ENCODE measurements around the gene CREB3L4. TPM values are rescaled to one million over a fixed set of nuclear protein-coding genes. Genes with fewer than 3 reads are reported as not detected.
A peak's percentile ranks its signal among the peaks of the same experiment; 100 is the strongest.

The CREB3L4 gene
- total RNA-seq, 1 experiment from 2014 or later = 12.6 TPM

GRCh38 chr1:153936011-153936802 is 31.5 kb upstream of the CREB3L4 start:
- DNase-seq (ENCODE audit: extremely low read depth, low read depth) = no peak

- DNase-seq (ENCODE audit: extremely low read depth, low read depth) = no peak
Observed at GRCh38 chr1:153937331-153937730, 30.4 kb upstream of the CREB3L4 start.

GRCh38 chr1:153938996-153939395 is 28.7 kb upstream of the CREB3L4 start:
- DNase-seq (ENCODE audit: extremely low read depth, low read depth) = no peak

GRCh38 chr1:153939476-153939875 is 28.2 kb upstream of the CREB3L4 start:
- DNase-seq (ENCODE audit: extremely low read depth, low read depth) = no peak

GRCh38 chr1:153940756-153941155 is 26.9 kb upstream of the CREB3L4 start:
- no peak for DNase-seq (ENCODE audit: extremely low read depth, low read depth)

DNA sequence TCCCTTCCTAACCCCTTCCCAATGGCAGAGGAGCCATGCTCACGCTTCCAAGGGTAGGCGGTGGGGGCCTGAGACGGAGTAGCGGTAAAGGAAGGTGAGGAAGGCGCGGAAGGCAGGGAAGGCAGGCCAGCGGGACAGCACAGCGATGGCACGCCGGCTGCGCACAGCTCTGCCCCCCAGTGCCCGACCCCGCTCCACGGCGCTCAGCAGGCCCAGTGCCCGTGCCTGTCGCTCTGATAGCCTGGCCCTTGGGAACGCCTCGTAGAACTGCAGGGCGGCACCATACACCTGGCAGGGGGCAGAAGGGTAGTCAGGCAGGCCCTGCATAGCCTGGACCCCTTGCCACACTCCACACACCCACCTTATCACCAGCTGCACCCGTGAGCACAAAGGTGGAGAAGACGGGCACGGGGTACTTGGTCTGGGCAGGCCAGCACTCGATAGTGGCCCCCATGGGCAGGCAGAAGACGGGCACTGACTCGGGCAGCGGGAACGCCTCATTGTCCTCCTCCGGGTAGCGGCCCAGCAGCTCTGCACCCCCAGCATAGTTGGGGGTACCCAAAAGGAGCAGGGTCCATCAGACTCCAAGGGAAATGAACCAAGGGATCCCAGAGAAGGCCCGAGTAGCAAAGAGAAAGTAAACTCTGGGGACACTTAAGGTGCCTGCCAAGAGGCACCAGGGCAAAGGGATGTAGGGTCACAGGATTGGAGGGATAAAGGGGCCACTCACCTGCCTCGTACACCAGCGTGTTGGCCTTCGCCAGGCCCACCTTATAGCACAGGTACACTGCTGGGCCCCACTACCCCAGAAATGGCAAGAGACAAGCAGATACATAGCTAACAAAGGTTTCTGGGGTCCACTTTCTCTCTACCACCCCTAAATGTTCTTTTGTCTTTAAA is 25.6 kb upstream of the CREB3L4 start:
- DNase-seq (ENCODE audit: extremely low read depth, low read depth) = no peak

- DNase-seq (ENCODE audit: extremely low read depth, low read depth) = no peak
Observed at GRCh38 chr1:153942766-153943549, 24.7 kb upstream of the CREB3L4 start.

- DNase-seq (ENCODE audit: extremely low read depth, low read depth) = no peak
Observed at GRCh38 chr1:153944005-153944826, 23.5 kb upstream of the CREB3L4 start.

GRCh38 chr1:153944827-153945117 is 22.9 kb upstream of the CREB3L4 start:
- no peak for DNase-seq (ENCODE audit: extremely low read depth, low read depth)

DNA sequence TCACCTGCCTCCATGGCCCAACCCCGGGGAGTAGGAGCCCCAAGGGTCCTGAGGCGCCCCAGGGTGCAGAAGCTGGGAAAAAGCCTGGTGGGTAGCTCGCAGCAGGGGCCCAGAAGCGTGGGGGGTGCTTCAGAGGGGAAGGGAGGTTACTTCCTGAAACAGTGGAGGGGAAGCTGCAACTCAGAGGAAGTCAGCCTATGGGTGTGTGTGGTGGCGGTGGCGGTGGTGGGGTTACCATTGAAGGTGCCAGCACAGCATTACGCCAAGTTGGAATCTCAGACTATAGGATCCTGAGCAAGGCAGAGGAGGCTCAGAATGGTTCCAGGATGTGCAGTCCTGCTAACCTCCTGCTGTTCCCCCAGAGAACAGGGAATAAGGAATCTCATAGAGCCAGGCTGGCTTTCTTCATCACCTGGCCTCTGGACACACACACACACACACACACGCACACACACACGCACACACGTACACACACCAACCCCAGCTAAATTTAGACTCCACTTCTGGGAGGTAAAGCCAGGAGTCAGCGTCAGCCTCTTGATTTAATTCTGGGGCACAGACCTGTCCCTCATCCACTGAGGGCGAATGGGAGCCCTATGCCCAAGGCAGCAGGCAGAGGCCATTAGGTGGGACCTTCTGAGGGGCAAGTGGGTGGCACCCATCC is 22.4 kb upstream of the CREB3L4 start:
- DNase-seq (ENCODE audit: extremely low read depth, low read depth) = no peak

- DNase-seq (ENCODE audit: extremely low read depth, low read depth) = no peak
Observed at GRCh38 chr1:153945795-153946621, 21.7 kb upstream of the CREB3L4 start.

DNA sequence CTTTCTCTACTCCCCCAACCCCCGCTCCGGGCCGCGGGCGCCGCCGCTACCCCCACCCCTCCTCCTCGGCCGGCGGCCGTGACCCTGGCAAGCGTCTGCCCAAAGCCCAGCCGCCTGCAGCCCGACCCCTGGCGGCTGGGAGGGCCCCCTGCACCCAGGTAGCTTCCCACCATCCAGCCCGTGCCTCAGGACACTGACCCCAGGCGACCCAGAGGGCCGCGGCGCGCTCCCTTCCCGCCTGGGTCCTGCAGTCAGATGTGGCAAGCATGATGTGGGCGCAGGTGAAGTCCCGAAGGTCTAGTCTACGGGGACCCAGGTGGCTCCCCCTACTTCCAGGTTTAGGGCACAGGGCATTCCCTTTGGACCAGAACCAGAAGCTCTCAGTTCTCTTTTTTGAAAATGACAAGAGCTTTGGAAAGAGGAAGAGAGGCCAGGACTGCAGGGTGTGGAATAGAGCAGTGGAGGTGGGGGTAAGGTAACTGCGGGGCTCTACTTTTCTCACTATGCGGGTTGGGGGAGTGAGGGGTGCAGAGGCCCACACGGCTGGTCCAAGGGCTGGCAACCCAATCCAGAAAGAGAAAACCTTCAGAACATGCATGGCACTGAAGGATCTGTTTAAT is 21.0 kb upstream of the CREB3L4 start, which contains the start of gene DENND4B:
Gene DENND4B (minus strand): TSS at position 97 of the 620 bp plus-strand sequence. CDS start 2,344 bp downstream, outside the sequence.
- peak; percentile 83 for DNase-seq (ENCODE audit: extremely low read depth, low read depth)

DNA sequence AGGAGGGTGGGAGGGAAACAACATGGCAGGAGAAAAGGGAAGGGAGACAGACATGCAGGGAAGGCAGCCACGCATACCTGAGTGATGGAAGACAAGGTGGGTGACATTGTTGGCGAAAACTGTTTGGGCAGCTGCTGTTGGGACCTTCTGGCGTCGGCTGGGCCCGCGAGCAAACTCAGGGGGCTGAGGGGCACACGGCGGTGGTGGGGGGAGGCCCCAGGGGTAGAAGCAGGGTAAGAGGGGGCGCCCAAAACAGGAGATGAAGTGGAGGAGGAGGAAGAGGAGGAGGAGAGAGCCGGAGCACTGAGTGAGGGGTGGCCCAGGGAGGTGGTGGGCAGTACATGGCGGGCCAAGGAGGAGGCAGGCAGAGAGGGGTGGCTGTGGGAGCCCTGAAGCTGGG is 16.5 kb upstream of the CREB3L4 start:
- DNase-seq (ENCODE audit: extremely low read depth, low read depth) = no peak

- DNase-seq (ENCODE audit: extremely low read depth, low read depth) = no peak
Observed at GRCh38 chr1:153951801-153952200, 15.9 kb upstream of the CREB3L4 start.

DNA sequence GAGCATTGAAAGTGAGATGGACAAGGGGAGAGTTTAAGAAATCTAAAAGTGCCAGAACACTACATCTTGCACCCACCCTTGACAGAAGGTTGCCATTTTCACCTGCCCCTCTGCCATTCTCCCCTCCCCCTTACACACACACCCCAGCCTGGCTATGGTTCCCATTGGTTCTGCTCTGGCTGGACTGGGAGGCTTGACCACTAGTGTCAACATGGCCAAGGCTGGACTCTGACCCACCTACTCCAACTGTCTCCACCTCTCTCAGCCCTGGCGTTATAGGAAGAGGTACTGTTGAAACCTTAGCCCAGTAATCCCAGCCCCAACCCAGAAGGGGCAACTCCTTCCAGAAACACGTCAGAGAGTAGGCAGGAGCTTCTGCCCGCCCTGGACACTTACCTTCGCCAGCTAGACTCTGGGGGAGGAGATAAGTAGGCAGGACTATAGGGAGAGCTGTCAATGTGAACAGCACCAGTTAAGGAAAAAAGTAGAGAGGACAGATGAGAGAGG is 13.8 kb upstream of the CREB3L4 start:
- DNase-seq (ENCODE audit: extremely low read depth, low read depth) = no peak

DNA sequence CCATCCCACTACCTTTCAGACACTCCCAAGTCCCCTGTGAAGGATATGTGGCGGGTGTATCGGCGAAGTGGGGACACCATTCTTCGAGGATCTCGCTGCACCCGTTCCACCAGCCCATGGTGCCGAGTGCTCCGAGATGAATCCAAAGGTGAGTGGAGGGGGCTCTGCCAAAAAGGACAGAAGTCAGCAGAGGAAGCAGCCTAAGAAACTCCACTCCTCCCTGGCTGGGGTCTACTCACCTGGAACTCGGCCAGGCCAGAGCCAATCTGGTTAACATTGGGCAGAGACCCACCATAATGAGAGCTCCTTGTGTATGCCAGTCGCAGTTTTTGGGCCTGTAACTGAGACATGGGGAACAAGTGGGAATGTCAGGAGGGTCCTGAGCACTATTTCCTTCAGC is 12.9 kb upstream of the CREB3L4 start:
- no peak for DNase-seq (ENCODE audit: extremely low read depth, low read depth)

- DNase-seq (ENCODE audit: extremely low read depth, low read depth) = no peak
Observed at GRCh38 chr1:153956997-153957715, 10.5 kb upstream of the CREB3L4 start.

All from NCI-H460 (cell line).